ENCODE data around the gene APOBEC3A. TPM values are rescaled to one million over a fixed set of nuclear protein-coding genes. Genes with fewer than 3 reads are reported as not detected.
"Not testable (repeated sequence)": the region's sequence is repeated elsewhere in the genome, so short reads cannot be mapped to it uniquely, and the experiment has no call there.

The APOBEC3A gene
- total RNA-seq, 1 donor from 2014 or later: not detected

- H3K4me3 Mint-ChIP-seq (ENCODE audit: unreplicated experiment): no peak overlapping the region
- TF ChIP-seq, protein P1, sequence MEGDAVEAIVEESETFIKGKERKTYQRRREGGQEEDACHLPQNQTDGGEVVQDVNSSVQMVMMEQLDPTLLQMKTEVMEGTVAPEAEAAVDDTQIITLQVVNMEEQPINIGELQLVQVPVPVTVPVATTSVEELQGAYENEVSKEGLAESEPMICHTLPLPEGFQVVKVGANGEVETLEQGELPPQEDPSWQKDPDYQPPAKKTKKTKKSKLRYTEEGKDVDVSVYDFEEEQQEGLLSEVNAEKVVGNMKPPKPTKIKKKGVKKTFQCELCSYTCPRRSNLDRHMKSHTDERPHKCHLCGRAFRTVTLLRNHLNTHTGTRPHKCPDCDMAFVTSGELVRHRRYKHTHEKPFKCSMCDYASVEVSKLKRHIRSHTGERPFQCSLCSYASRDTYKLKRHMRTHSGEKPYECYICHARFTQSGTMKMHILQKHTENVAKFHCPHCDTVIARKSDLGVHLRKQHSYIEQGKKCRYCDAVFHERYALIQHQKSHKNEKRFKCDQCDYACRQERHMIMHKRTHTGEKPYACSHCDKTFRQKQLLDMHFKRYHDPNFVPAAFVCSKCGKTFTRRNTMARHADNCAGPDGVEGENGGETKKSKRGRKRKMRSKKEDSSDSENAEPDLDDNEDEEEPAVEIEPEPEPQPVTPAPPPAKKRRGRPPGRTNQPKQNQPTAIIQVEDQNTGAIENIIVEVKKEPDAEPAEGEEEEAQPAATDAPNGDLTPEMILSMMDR (IDR thresholded peaks at IDR 0.05; ENCODE audit: partially characterized antibody, unreplicated experiment): no peak
- H3K9me3 Mint-ChIP-seq (ENCODE audit: unreplicated experiment): peaks cover 4% of the 10 kb centered on the region
- H3K4me1 Mint-ChIP-seq (ENCODE audit: low read depth, unreplicated experiment): peaks cover 3% of the 10 kb centered on the region
- no peak overlapping the region for H3K27ac Mint-ChIP-seq (ENCODE audit: unreplicated experiment)
- DNase-seq: no peak
- peaks cover 5% of the 10 kb centered on the region for H3K27me3 Mint-ChIP-seq (ENCODE audit: unreplicated experiment)
- H3K36me3 Mint-ChIP-seq (ENCODE audit: unreplicated experiment): peaks cover 3% of the 10 kb centered on the region
Measured at GRCh38 chr22:38997518-38997917, 40.1 kb downstream of the APOBEC3A start.

DNA sequence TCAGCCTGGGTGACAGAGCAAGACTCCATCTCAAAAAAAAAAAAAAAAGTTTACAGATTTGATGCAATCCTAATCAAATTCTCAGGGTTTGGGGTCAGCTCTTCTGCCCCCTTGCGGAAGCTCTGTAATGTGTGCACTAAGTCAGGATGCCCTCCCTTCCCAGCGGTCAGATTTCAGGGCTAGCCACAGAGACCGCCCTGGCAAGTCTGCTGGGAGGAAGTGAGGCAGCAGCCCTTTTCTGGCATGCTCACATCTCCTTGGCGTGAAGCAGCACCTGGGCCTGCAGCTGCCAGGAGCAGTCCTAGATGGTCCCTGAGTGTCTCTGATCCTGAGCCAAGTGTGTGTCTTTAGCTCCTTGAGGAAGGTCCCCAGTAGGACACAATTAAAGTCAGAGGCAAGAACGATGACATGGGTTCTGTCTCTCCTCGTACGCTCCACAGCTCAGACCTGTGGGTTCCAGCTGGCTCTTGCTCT lies 45.8 kb downstream of the APOBEC3A start:
- DNase-seq: peak; percentile 72
- Mint-ChIP-seq H3K27me3 (ENCODE audit: unreplicated experiment) (peaks cover 2% of the 10 kb centered on the region), H3K27ac (ENCODE audit: unreplicated experiment) (no peak overlapping the region), H3K4me3 (ENCODE audit: unreplicated experiment) (no peak overlapping the region), H3K4me1 (ENCODE audit: low read depth, unreplicated experiment) (no peaks in the 10 kb centered on the region), H3K36me3 (ENCODE audit: unreplicated experiment) (peaks cover 3% of the 10 kb centered on the region), H3K9me3 (ENCODE audit: unreplicated experiment) (peaks cover 3% of the 10 kb centered on the region)
- TF ChIP-seq, protein P1 (IDR thresholded peaks at IDR 0.05; ENCODE audit: partially characterized antibody, unreplicated experiment): peak; percentile 79

DNA sequence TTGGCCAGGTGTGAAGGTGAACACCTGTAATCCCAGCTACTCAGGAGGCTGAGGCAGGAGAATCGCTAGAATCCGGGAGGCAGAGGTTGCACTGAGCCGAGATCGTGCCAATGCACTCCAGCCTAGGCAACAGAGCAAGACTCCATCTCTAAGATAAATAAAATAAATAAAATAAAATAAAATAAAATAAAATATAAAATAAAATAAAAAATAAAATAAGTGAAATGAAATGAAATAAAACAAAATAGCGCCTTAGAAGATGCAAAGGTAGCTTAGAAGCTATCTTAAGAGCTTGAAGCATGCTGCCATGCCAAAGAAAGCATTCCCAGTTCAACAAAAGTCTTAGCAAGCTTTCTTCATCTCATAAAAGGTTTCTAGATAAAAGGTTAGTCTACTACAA lies 49.8 kb downstream of the APOBEC3A start:
- TF ChIP-seq, protein P1 (IDR thresholded peaks at IDR 0.05; ENCODE audit: partially characterized antibody, unreplicated experiment): no peak
- no peak for DNase-seq
- H3K36me3 Mint-ChIP-seq (ENCODE audit: unreplicated experiment): no peaks in the 10 kb centered on the region
- no peaks in the 10 kb centered on the region for H3K4me1 Mint-ChIP-seq (ENCODE audit: low read depth, unreplicated experiment)
- H3K9me3 Mint-ChIP-seq (ENCODE audit: unreplicated experiment): peaks cover 2% of the 10 kb centered on the region
- no peak overlapping the region for H3K27ac Mint-ChIP-seq (ENCODE audit: unreplicated experiment)
- peaks cover 2% of the 10 kb centered on the region for H3K27me3 Mint-ChIP-seq (ENCODE audit: unreplicated experiment)
- no peak overlapping the region for H3K4me3 Mint-ChIP-seq (ENCODE audit: unreplicated experiment)

DNA sequence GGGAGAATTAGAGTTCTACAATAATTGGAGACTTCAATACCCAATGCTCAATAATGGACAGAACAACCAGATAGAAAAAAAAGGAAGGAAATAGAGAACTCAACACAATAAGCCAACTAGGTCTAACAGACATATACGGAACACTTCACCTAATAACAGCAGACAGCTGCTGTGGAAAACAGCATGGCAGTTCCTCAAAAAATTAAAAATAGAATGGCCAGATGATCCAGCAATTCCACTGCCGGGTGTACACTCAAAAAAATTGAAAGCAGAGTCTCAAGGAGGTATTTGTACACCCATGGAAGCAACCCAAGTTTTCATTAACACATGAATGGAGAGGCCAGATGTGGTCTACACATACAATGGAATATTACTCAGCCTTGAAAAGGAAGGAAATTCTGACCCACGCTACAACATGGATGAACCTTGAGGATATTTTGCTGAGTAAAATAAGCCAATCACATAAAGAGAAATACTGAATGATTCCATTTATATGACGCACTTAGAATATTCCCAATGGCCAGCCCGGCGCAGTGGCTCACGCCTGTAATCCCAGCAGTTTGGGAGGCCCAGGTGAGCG lies 51.0 kb downstream of the APOBEC3A start:
- not testable (repeated sequence) for H3K4me3 Mint-ChIP-seq (ENCODE audit: unreplicated experiment); H3K27me3 Mint-ChIP-seq (ENCODE audit: unreplicated experiment); H3K36me3 Mint-ChIP-seq (ENCODE audit: unreplicated experiment)

DNA sequence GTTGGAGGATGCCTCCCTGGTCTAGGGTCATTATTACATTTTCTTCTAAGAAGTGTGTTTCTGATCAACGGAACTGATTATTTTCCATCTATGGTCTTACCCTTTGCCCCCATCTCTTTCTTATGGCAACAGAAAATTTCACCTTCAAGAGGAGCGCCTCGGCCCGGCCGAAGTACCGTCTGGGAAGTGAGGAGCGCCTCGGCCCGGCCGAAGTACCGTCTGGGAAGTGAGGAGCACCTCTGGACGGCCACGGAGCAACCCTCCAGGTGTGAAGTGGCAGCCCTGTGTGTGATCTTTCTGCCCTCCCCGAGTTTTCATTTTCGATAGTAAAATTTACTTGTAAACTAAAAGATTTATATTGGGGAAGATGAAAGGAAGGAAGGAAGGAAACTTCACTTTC lies 53.5 kb downstream of the APOBEC3A start:
- Mint-ChIP-seq H3K27ac (ENCODE audit: unreplicated experiment) (no peak overlapping the region), H3K27me3 (ENCODE audit: unreplicated experiment) (peaks cover 1% of the 10 kb centered on the region), H3K4me3 (ENCODE audit: unreplicated experiment) (no peak overlapping the region), H3K9me3 (ENCODE audit: unreplicated experiment) (no peaks in the 10 kb centered on the region), H3K36me3 (ENCODE audit: unreplicated experiment) (no peaks in the 10 kb centered on the region), H3K4me1 (ENCODE audit: low read depth, unreplicated experiment) (peaks cover 4% of the 10 kb centered on the region)
- TF ChIP-seq, protein P1 (IDR thresholded peaks at IDR 0.05; ENCODE audit: partially characterized antibody, unreplicated experiment): no peak
- no peak for DNase-seq

More for the DNA sequence above, 51.0 kb downstream of the APOBEC3A start:
- H3K4me1 Mint-ChIP-seq (ENCODE audit: low read depth, unreplicated experiment); DNase-seq; H3K27ac Mint-ChIP-seq (ENCODE audit: unreplicated experiment); H3K9me3 Mint-ChIP-seq (ENCODE audit: unreplicated experiment): not testable (repeated sequence)

Other genes starting within 250 kb of the APOBEC3A start
- 174 TPM for gene SUN2, start 201.6 kb upstream of the APOBEC3A start, total RNA-seq (ENCODE audit: unreplicated experiment)
- 19.4 TPM for gene DNAL4, start 163.5 kb upstream of the APOBEC3A start, total RNA-seq (ENCODE audit: unreplicated experiment)
- 9.2 TPM for gene NPTXR, start 113.6 kb upstream of the APOBEC3A start, total RNA-seq (ENCODE audit: unreplicated experiment)
- gene CBX6, start 85.4 kb upstream of the APOBEC3A start, total RNA-seq (ENCODE audit: unreplicated experiment): 27.6 TPM
- not detected for gene APOBEC3B, start 24.7 kb downstream of the APOBEC3A start, total RNA-seq (ENCODE audit: unreplicated experiment)
- 0.71 TPM for gene APOBEC3C, start 56.6 kb downstream of the APOBEC3A start, total RNA-seq (ENCODE audit: unreplicated experiment)
- 0.64 TPM for gene APOBEC3D, start 63.5 kb downstream of the APOBEC3A start, total RNA-seq (ENCODE audit: unreplicated experiment)
- gene APOBEC3F, start 83.3 kb downstream of the APOBEC3A start, total RNA-seq (ENCODE audit: unreplicated experiment): 2.8 TPM
- gene APOBEC3G, start 119.7 kb downstream of the APOBEC3A start, total RNA-seq (ENCODE audit: unreplicated experiment): 1.0 TPM
- not detected for gene APOBEC3H, start 139.6 kb downstream of the APOBEC3A start, total RNA-seq (ENCODE audit: unreplicated experiment)
- 5.9 TPM for gene CBX7, start 195.1 kb downstream of the APOBEC3A start, total RNA-seq (ENCODE audit: unreplicated experiment)